ENCODE measurements around the gene CD72. TPM values are rescaled to one million over a fixed set of nuclear protein-coding genes. Genes with fewer than 3 reads are reported as not detected.

CD72 gene
- polyA plus RNA-seq, 12 donors, result 1.0 to 4.8 (median 2.1) TPM; not detected in 2

DNA sequence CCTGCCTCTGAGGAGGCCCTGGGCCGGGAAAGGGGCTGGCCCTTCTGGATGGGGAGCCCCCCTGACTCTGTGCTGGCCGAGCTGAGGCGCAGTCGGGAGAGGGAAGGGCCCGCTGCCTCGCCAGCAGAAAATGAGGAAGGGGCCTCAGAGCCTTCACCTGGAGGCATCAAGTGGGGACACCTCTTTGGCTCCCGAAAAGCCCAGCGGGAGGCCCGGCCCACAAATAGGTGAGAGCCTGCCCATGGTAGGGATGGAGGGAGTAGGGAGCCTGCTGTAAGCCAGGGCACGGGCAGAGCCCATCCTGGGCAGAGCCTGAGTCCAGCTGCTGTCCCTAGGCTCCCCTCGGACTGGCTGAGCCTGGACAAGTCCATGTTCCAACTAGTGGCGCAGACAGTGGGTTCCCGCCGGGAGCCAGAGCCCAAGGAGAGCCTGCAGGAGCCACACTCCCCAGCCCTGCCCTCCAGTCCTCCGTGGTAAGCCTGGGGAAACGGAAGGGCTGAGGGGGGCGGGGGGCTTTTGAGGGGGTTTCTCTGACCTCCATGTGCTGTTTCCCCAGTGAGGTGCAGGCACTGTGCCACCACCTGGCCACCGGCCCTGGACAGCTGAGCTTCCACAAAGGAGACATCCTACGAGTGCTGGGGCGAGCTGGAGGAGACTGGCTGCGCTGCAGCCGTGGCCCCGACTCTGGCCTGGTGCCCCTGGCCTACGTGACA, 57.4 kb downstream of the CD72 start:
- DNase-seq, result no peak

Other genes starting within 250 kb of the CD72 start
- 10 to 100 TPM in 11 of 12 donors, not detected in 1; 42.6 to 79.5 (median 60.8) TPM for gene RUSC2, start 128.3 kb downstream of the CD72 start, polyA plus RNA-seq (ENCODE audit: insufficient read length in 12 of 12)
- 10 to 100 TPM in 11 of 12 donors, not detected in 1; 27.1 to 42.8 (median 33.8) TPM for gene TESK1, start 13.2 kb downstream of the CD72 start, polyA plus RNA-seq (ENCODE audit: insufficient read length in 12 of 12)
- gene SIT1, start 32.5 kb upstream of the CD72 start, polyA plus RNA-seq (ENCODE audit: insufficient read length in 12 of 12), result 1 to 10 TPM in 1 of 12 donors, under 1 TPM in 8, not detected in 3; 0.13 to 2.3 (median 0.20) TPM
- gene RMRP, start 39.6 kb upstream of the CD72 start, polyA plus RNA-seq (ENCODE audit: insufficient read length in 12 of 12), result not detected
- 10 to 100 TPM in 10 of 12 donors, not detected in 2; 12.4 to 21.7 (median 16.1) TPM for gene CCDC107, start 39.9 kb upstream of the CD72 start, polyA plus RNA-seq (ENCODE audit: insufficient read length in 12 of 12)
- gene ARHGEF39, start 46.8 kb upstream of the CD72 start, polyA plus RNA-seq (ENCODE audit: insufficient read length in 12 of 12), result 1 to 10 TPM in 11 of 12 donors, not detected in 1; 3.3 to 8.0 (median 5.2) TPM
- gene CA9, start 55.5 kb upstream of the CD72 start, polyA plus RNA-seq (ENCODE audit: insufficient read length in 12 of 12), result 1 to 10 TPM in 4 of 12 donors, under 1 TPM in 6, not detected in 2; 0.42 to 6.9 (median 0.75) TPM
- gene TPM2, start 71.5 kb upstream of the CD72 start, polyA plus RNA-seq (ENCODE audit: insufficient read length in 12 of 12), result over 10,000 TPM in 1 of 12 donors, 1,000 to 10,000 TPM in 11; 1,434 to 10,856 (median 6,506) TPM
- 100 to 1,000 TPM in 3 of 12 donors, 10 to 100 TPM in 8, not detected in 1; 83.0 to 108 (median 90.3) TPM for gene TLN1, start 113.8 kb upstream of the CD72 start, polyA plus RNA-seq (ENCODE audit: insufficient read length in 12 of 12)
- 10 to 100 TPM in 11 of 12 donors, not detected in 1; 21.3 to 45.7 (median 24.9) TPM for gene CREB3, start 114.3 kb upstream of the CD72 start, polyA plus RNA-seq (ENCODE audit: insufficient read length in 12 of 12)
- gene GBA2, start 130.8 kb upstream of the CD72 start, polyA plus RNA-seq (ENCODE audit: insufficient read length in 12 of 12), result 10 to 100 TPM in 11 of 12 donors, not detected in 1; 33.9 to 87.1 (median 55.8) TPM
- 10 to 100 TPM in 11 of 12 donors, not detected in 1; 15.1 to 21.8 (median 19.8) TPM for gene RGP1, start 130.9 kb upstream of the CD72 start, polyA plus RNA-seq (ENCODE audit: insufficient read length in 12 of 12)
- gene MSMP, start 135.9 kb upstream of the CD72 start, polyA plus RNA-seq (ENCODE audit: insufficient read length in 12 of 12), result 1 to 10 TPM in 1 of 12 donors, under 1 TPM in 1, not detected in 10; 0.98 to 1.4 TPM
- gene NPR2, start 173.2 kb upstream of the CD72 start, polyA plus RNA-seq (ENCODE audit: insufficient read length in 12 of 12), result 10 to 100 TPM in 11 of 12 donors, not detected in 1; 14.4 to 30.9 (median 26.3) TPM
- gene SPAG8, start 193.8 kb upstream of the CD72 start, polyA plus RNA-seq (ENCODE audit: insufficient read length in 12 of 12), result 1 to 10 TPM in 10 of 12 donors, not detected in 2; 1.7 to 4.0 (median 2.2) TPM
- 10 to 100 TPM in 11 of 12 donors, not detected in 1; 25.7 to 40.7 (median 29.3) TPM for gene HINT2, start 196.6 kb upstream of the CD72 start, polyA plus RNA-seq (ENCODE audit: insufficient read length in 12 of 12)
- gene FAM221B, start 210.3 kb upstream of the CD72 start, polyA plus RNA-seq (ENCODE audit: insufficient read length in 12 of 12), result under 1 TPM in 10 of 12 donors, not detected in 2; 0.07 to 0.62 (median 0.23) TPM
- gene TMEM8B, start 210.8 kb upstream of the CD72 start, polyA plus RNA-seq (ENCODE audit: insufficient read length in 12 of 12), result 10 to 100 TPM in 11 of 12 donors, not detected in 1; 12.0 to 33.1 (median 22.2) TPM